Islet precursor cell (in vitro differentiated cells): Measurements from ENCODE around the gene NHLRC3.
"Not testable (repeated sequence)": the region's sequence is repeated elsewhere in the genome, so short reads cannot be mapped to it uniquely, and the experiment has no call there.

ENCODE experiments used
- DNase-seq: peaks from one replicate; pipeline ENCODE4 v3.0.0-alpha.2; 2018

NHLRC3 gene

GRCh38 chr13:39037880-39038568 lies at the start of gene NHLRC3, which contains the start of gene PROSER1:
NHLRC3 (plus strand) TSS chr13:39038456; CDS start chr13:39038640, 184 bp downstream.
PROSER1 (minus strand) TSS chr13:39038089; CDS start chr13:39037242, 847 bp downstream.
- peak; percentile 87 for DNase-seq

GRCh38 chr13:38990693-38991092 lies 47.6 kb upstream of the NHLRC3 start, which contains the start of gene STOML3:
STOML3 (minus strand) TSS chr13:38990831; CDS start chr13:38990721, 110 bp downstream.
- DNase-seq = no peak

GRCh38 chr13:38993381-38993780 lies 44.9 kb upstream of the NHLRC3 start:
- no peak for DNase-seq

- DNase-seq = no peak
These were observed 39.5 kb upstream of the NHLRC3 start for GRCh38 chr13:38998739-38999138.

- DNase-seq = not testable (repeated sequence)
These were observed 31.7 kb upstream of the NHLRC3 start for GRCh38 chr13:39006371-39007111.

- DNase-seq = peak; percentile 61
These were observed 25.6 kb upstream of the NHLRC3 start for GRCh38 chr13:39012608-39013007.

- no peak for DNase-seq
These were observed 24.8 kb upstream of the NHLRC3 start for GRCh38 chr13:39013462-39013861.

GRCh38 chr13:39016087-39016486 lies 22.2 kb upstream of the NHLRC3 start:
- no peak for DNase-seq

GRCh38 chr13:39016787-39017186 lies 21.5 kb upstream of the NHLRC3 start:
- no peak for DNase-seq

- DNase-seq = no peak
These were observed 17.3 kb upstream of the NHLRC3 start for GRCh38 chr13:39020853-39021462.

GRCh38 chr13:39023316-39023715 lies 14.9 kb upstream of the NHLRC3 start:
- no peak for DNase-seq

- peak; percentile 80 for DNase-seq
These were observed 14.5 kb upstream of the NHLRC3 start for GRCh38 chr13:39023761-39024160.

GRCh38 chr13:39025433-39025839 lies 12.8 kb upstream of the NHLRC3 start:
- DNase-seq = no peak

GRCh38 chr13:39032150-39032549 lies 6.1 kb upstream of the NHLRC3 start:
- no peak for DNase-seq

- DNase-seq = no peak
These were observed 4.2 kb upstream of the NHLRC3 start for GRCh38 chr13:39034085-39034484.

GRCh38 chr13:39035204-39035603 lies 3.1 kb upstream of the NHLRC3 start:
- no peak for DNase-seq

GRCh38 chr13:39035799-39036198 lies 2.5 kb upstream of the NHLRC3 start:
- DNase-seq = no peak

GRCh38 chr13:39036212-39036611 lies 2.0 kb upstream of the NHLRC3 start:
- no peak for DNase-seq

- no peak for DNase-seq
These were observed 811 bp upstream of the NHLRC3 start for GRCh38 chr13:39037410-39037879.

GRCh38 chr13:39038569-39039030 lies 344 bp downstream of the NHLRC3 start:
- DNase-seq = no peak

- no peak for DNase-seq
These were observed 785 bp downstream of the NHLRC3 start for GRCh38 chr13:39039041-39039440.

- no peak for DNase-seq
These were observed 1.9 kb downstream of the NHLRC3 start for GRCh38 chr13:39040206-39040605.

GRCh38 chr13:39044536-39044935 lies 6.3 kb downstream of the NHLRC3 start:
- DNase-seq = no peak
